MCF 10A (cell line): ENCODE results near the gene STK11IP. TPM values are rescaled to one million over a fixed set of nuclear protein-coding genes. Genes with fewer than 3 reads are reported as not detected.
A peak's percentile ranks its signal among the peaks of the same experiment; 100 is the strongest.

Experiments used
- Bru-seq: library from RNA; stranded (reverse); fragments of 400-500 nt; gene quantifications from one replicate; lab custom pipeline; 2021; lab: Mats Ljungman, UMichigan
- BruChase-seq, 2 experiments: library from RNA; stranded (reverse); fragments of 400-500 nt; gene quantifications; one replicate each; lab custom pipeline; 2021; lab: Mats Ljungman, UMichigan
- BruUV-seq: library from RNA; stranded (reverse); fragments of 400-500 nt; replicated peaks from 2 replicates; lab custom pipeline; 2021; lab: Mats Ljungman, UMichigan
- CTCF ChIA-PET: fragments of 300-600 bp; sonication (Branson Sonifier 250); formaldehyde crosslinking; extraction: SDS; loops from one replicate; lab custom pipeline; 2021; ENCODE audit warnings: antibody characterized with exemption, inconsistent platforms; lab: Yijun Ruan, JAX
- POLR2A ChIA-PET: fragments of 300-600, 350-650 bp; sonication (Branson Sonifier 250); formaldehyde crosslinking; extraction: SDS; loops from one replicate; lab custom pipeline; 2020; ENCODE audit warnings: antibody characterized with exemption, inconsistent platforms; lab: Yijun Ruan, JAX
- DNase-seq: peaks from one replicate; pipeline ENCODE4 v3.0.0-alpha.2; 2018; ENCODE audit not compliant: unreplicated experiment
- H3K27ac Mint-ChIP-seq: one replicate; pipeline ENCODE4 v1.8.0; 2022; ENCODE audit warnings: mild to moderate bottlenecking, low read depth, mixed read lengths; ENCODE audit not compliant: unreplicated experiment
- H3K27me3 Mint-ChIP-seq: one replicate; pipeline ENCODE4 v1.8.0; 2022; ENCODE audit warnings: mixed read lengths; ENCODE audit not compliant: insufficient read depth, unreplicated experiment
- H3K36me3 Mint-ChIP-seq: one replicate; pipeline ENCODE4 v1.8.0; 2022; ENCODE audit warnings: mild to moderate bottlenecking, moderate library complexity, mixed read lengths; ENCODE audit not compliant: insufficient read depth, unreplicated experiment
- H3K4me1 Mint-ChIP-seq: one replicate; pipeline ENCODE4 v1.8.0; 2022; ENCODE audit warnings: mixed read lengths; ENCODE audit not compliant: insufficient read depth, unreplicated experiment
- H3K4me3 Mint-ChIP-seq: one replicate; pipeline ENCODE4 v1.8.0; 2022; ENCODE audit warnings: mild to moderate bottlenecking, moderate library complexity, mixed read lengths; ENCODE audit not compliant: unreplicated experiment
- H3K9me3 Mint-ChIP-seq: one replicate; pipeline ENCODE4 v1.8.0; 2022; ENCODE audit warnings: mixed read lengths; ENCODE audit not compliant: unreplicated experiment
- CTCF ChIP-seq: fragments of 200-600 bp; IDR thresholded peaks from one replicate; pipeline ENCODE4 v1.8.0; 2022; ENCODE audit warnings: antibody characterized with exemption, mild to moderate bottlenecking; ENCODE audit not compliant: unreplicated experiment
- intact Hi-C: fragments of 100-400 bp; cut with micrococcal nuclease; formaldehyde crosslinking; loops from 2 replicates; pipeline ENCODE4 v1.14.1; 2022
- long read RNA-seq: library from polyadenylated mRNA; stranded (forward); transcript quantifications from one replicate; pipeline ENCODE4 v2.0.0, GENCODE V29; 2022
- total RNA-seq: library from RNA; stranded (reverse); gene quantifications from 2 replicates; pipeline ENCODE4 v1.2.3, GENCODE V29; 2022

STK11IP gene
- total RNA-seq, result 24.2 and 26.5 TPM in 2 replicates
- percentile 55 among the genes with signal in this experiment for Bru-seq, nascent RNA
- percentile 62 among the genes with signal in this experiment for BruChase-seq, experiment 1, labeled RNA remaining after a 6-hour chase
- BruChase-seq, experiment 2, labeled RNA remaining after a 2-hour chase, result percentile 57 among the genes with signal in this experiment
- long read RNA-seq, transcript STK11IP-204 (25 exons, 3,615 nt), result major isoform, 10 of 42 reads
- long read RNA-seq, partial matches to known transcripts, result 19 of 42 reads
- long read RNA-seq, other reads (novel, unspliced or antisense), result 13 of 42 reads

GRCh38 chr2:219597552-219598307 is at the start of gene STK11IP:
STK11IP (plus strand) TSS chr2:219597857; CDS start chr2:219598120, 263 bp downstream.
- TF ChIP-seq CTCF, result no peak
- peak within 1 kb of the TSS; percentile 98 for H3K27ac Mint-ChIP-seq
- no TSS peak for BruUV-seq
- H3K27me3 Mint-ChIP-seq, result no peaks in the 10 kb centered on the region
- intact Hi-C loops, result loop anchor here (1.0 to 5.0 kb wide), 2 partner anchors 56 to 90 kb away; no protein-coding TSS in a partner anchor
- H3K4me1 Mint-ChIP-seq, result no peaks in the 10 kb centered on the region
- peak within 1 kb of the TSS; percentile 96 for H3K4me3 Mint-ChIP-seq
- peaks cover 7% of the 10 kb centered on the region for H3K36me3 Mint-ChIP-seq
- peak; percentile 98 for DNase-seq
- H3K9me3 Mint-ChIP-seq, result no peaks in the 10 kb centered on the region
- ChIA-PET CTCF (interaction anchor here (0.6 to 2.8 kb wide), 8 partner anchors 36 to 552 kb away, joined by 3 to 19 read pairs (median 4); no protein-coding TSS in a partner anchor), POLR2A (interaction anchor here (0.6 to 4.0 kb wide), 35 partner anchors 10 to 1923 kb away, joined by 3 to 49 read pairs (median 4); partner anchors contain the start of genes ANKZF1, ATG9A, CHPF and CNPPD1)

- no peak for TF ChIP-seq CTCF
- H3K27ac Mint-ChIP-seq, result no peak overlapping the region
- POLR2A ChIA-PET, result interaction anchor here (0.7 to 0.9 kb wide), 2 partner anchors 50 to 87 kb away, joined by 3 to 4 read pairs; partner anchors contain the start of gene GMPPA
- H3K36me3 Mint-ChIP-seq, result no peaks in the 10 kb centered on the region
- H3K4me1 Mint-ChIP-seq, result peaks cover 12% of the 10 kb centered on the region
- no peaks in the 10 kb centered on the region for H3K9me3 Mint-ChIP-seq
- intact Hi-C loops, result no loop called here
- DNase-seq, result no peak
- no TSS peak for BruUV-seq
- CTCF ChIA-PET, result interaction anchor here (0.5 to 3.0 kb wide), 6 partner anchors 8 to 408 kb away, joined by 3 to 21 read pairs (median 7); no protein-coding TSS in a partner anchor
- no peak overlapping the region for H3K4me3 Mint-ChIP-seq
- H3K27me3 Mint-ChIP-seq, result no peaks in the 10 kb centered on the region
Measured at GRCh38 chr2:219548990-219549389, 48.7 kb upstream of the STK11IP start.

DNA sequence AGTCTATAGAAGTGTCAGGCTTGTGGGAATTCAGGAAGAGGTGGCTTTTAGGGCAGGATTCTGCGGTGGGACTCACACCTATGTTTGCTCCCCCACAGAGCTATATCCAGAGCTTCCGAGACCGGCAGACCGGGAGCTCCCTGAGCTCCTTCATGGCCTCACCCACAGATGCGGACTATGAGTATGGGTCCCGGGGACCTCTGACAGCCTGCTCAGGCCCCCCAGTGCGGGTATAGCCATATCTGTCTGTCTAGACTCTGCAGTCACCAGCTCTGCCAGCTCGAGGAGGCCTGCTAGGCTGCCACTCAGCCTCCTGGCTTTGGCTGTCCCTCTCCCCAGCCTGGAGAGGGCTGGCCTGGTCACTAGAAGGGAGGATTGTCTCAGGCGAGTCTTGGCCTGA is 48.0 kb upstream of the STK11IP start:
- Mint-ChIP-seq H3K27ac (no peak overlapping the region), H3K4me3 (no peak overlapping the region), H3K36me3 (no peaks in the 10 kb centered on the region), H3K4me1 (peaks cover 7% of the 10 kb centered on the region), H3K9me3 (no peaks in the 10 kb centered on the region), H3K27me3 (no peaks in the 10 kb centered on the region)
- no peak for DNase-seq
- ChIA-PET CTCF (interaction anchor here (1.1 to 3.0 kb wide), 5 partner anchors 9 to 147 kb away, joined by 4 to 21 read pairs (median 8); no protein-coding TSS in a partner anchor), POLR2A (interaction anchor here (0.7 kb wide), 1 partner anchor 51 kb away, joined by 3 read pairs; the partner anchor contains the start of gene GMPPA)
- no peak for TF ChIP-seq CTCF
- intact Hi-C loops, result no loop called here
- no TSS peak for BruUV-seq
